OCI-LY7 (cell line): Measurements from ENCODE around the gene EPB41L4A. TPM values are rescaled to one million over a fixed set of nuclear protein-coding genes. Genes with fewer than 3 reads are reported as not detected.

ENCODE experiments used
- BruUV-seq: library from RNA; stranded (reverse); fragments of 400-500 nt; replicated peaks from 2 replicates; lab custom pipeline; 2021; lab: Mats Ljungman, UMichigan
- CTCF ChIA-PET: fragments of 300-600 bp; sonication (Branson Sonifier 250); formaldehyde crosslinking; loops from one replicate; lab custom pipeline; 2022; ENCODE audit warnings: antibody characterized with exemption; ENCODE audit not compliant: unreplicated experiment; lab: Charles Lee
- POLR2A ChIA-PET: fragments of 300-600 bp; sonication (Branson Sonifier 250); formaldehyde crosslinking; loops from one replicate; lab custom pipeline; 2022; ENCODE audit warnings: antibody characterized with exemption; lab: Charles Lee
- DNase-seq: peaks from one replicate; pipeline ENCODE4 v3.0.0-alpha.2; 2015; ENCODE audit warnings: low spot score
- H2AFZ ChIP-seq: fragments of 200-600 bp; sonication (generic), shearing (Covaris generic); 2 replicates; pipeline ENCODE4 v1.6.1; 2014; ENCODE audit warnings: mild to moderate bottlenecking, antibody characterized with exemption, low read length, moderate library complexity
- H3K27ac ChIP-seq: fragments of 200-600 bp; sonication (generic); 2 replicates; pipeline ENCODE4 v1.5.1; 2014; ENCODE audit warnings: mixed run types, low read depth, mild to moderate bottlenecking, moderate library complexity, low read length, inconsistent platforms; ENCODE audit not compliant: poor library complexity, severe bottlenecking
- H3K36me3 ChIP-seq: fragments of 200-600 bp; sonication (generic); 2 replicates; pipeline ENCODE4 v1.6.1; 2014; ENCODE audit warnings: mild to moderate bottlenecking, antibody characterized with exemption, low read length, moderate library complexity, mixed read lengths; ENCODE audit not compliant: insufficient read depth
- H3K4me1 ChIP-seq: fragments of 200-600 bp; sonication (generic); 2 replicates; pipeline ENCODE4 v1.5.1; 2014; ENCODE audit warnings: mild to moderate bottlenecking, low read length; ENCODE audit not compliant: insufficient read depth, poor library complexity, severe bottlenecking
- H3K4me2 ChIP-seq: fragments of 200-600 bp; sonication (generic); 2 replicates; pipeline ENCODE4 v1.6.1; 2014; ENCODE audit warnings: mild to moderate bottlenecking, low read length
- H3K4me3 ChIP-seq: fragments of 200-600 bp; sonication (generic); 2 replicates; pipeline ENCODE4 v1.5.1; 2014; ENCODE audit warnings: mild to moderate bottlenecking, low read depth, low read length; ENCODE audit not compliant: poor library complexity, severe bottlenecking
- H3K79me2 ChIP-seq: fragments of 200-600 bp; sonication (generic); 2 replicates; pipeline ENCODE4 v1.6.1; 2016; ENCODE audit warnings: low read depth, mild to moderate bottlenecking, low read length, moderate library complexity, mixed read lengths; ENCODE audit not compliant: insufficient read depth
- H3K9me2 ChIP-seq: fragments of 200-600 bp; sonication (generic); 2 replicates; pipeline ENCODE4 v1.6.1; 2016; ENCODE audit warnings: mild to moderate bottlenecking, low read length, mixed read lengths; ENCODE audit not compliant: insufficient read depth
- H3K9me3 ChIP-seq: fragments of 200-600 bp; sonication (generic); 2 replicates; pipeline ENCODE4 v1.6.1; 2014; ENCODE audit warnings: mild to moderate bottlenecking, mixed run types, low read length, mixed read lengths
- H4K20me1 ChIP-seq: fragments of 200-600 bp; sonication (generic); 2 replicates; pipeline ENCODE4 v1.6.1; 2014; ENCODE audit warnings: mild to moderate bottlenecking, antibody characterized with exemption, low read length, moderate library complexity, mixed read lengths; ENCODE audit not compliant: insufficient read depth
- CTCF ChIP-seq: fragments of 200-600 bp; sonication (generic); conservative IDR thresholded peaks from 2 replicates; pipeline ENCODE4 v1.5.1; 2014; ENCODE audit warnings: mild to moderate bottlenecking, antibody characterized with exemption, low read length, moderate library complexity, mixed read lengths
- EZH2phosphoT487 ChIP-seq: fragments of 200-600 bp; sonication (generic); IDR thresholded peaks from 2 replicates; pipeline ENCODE4 v1.6.1; 2018; ENCODE audit warnings: low read depth, borderline replicate concordance, mild to moderate bottlenecking, mixed run types, antibody characterized with exemption, low read length, moderate library complexity, mixed read lengths
- intact Hi-C: fragments of 100-400 bp; cut with micrococcal nuclease; formaldehyde crosslinking; loops from one replicate; pipeline ENCODE4 v1.10.0; 2022; ENCODE audit not compliant: unreplicated experiment
- total RNA-seq, 2 experiments: library from RNA; depleted of rRNA in 1 of 2; stranded (reverse); fragments of >200 nt in 1 of 2; shearing (Covaris generic) in 1 of 2; gene quantifications; 2 replicates each; pipeline ENCODE4 v1.2.3, GENCODE V29; 2014 to 2022

The EPB41L4A gene
- total RNA-seq, 2 experiments from 2014 or later, result 0.03 TPM; not detected in 1

GRCh38 chr5:112348915-112349314, 70.2 kb downstream of the EPB41L4A start:
- intact Hi-C loops, result no loop called here

GRCh38 chr5:112348387-112348786, 70.7 kb downstream of the EPB41L4A start:
- ChIA-PET POLR2A (no interaction called here), CTCF (no interaction called here)
- no peak overlapping the region for H3K27ac ChIP-seq
- intact Hi-C loops, result no loop called here
- no peaks in the 10 kb centered on the region for H4K20me1 ChIP-seq
- no peak overlapping the region for H3K4me3 ChIP-seq
- BruUV-seq, result no TSS peak
- H3K9me3 ChIP-seq, result no peaks in the 10 kb centered on the region
- no peaks in the 10 kb centered on the region for H3K9me2 ChIP-seq
- H3K4me2 ChIP-seq, result no peak overlapping the region
- H3K79me2 ChIP-seq, result no peaks in the 10 kb centered on the region
- H2AFZ ChIP-seq, result no peak overlapping the region
- TF ChIP-seq EZH2phosphoT487, result no peak
- TF ChIP-seq CTCF, result no peak
- DNase-seq, result no peak
- H3K4me1 ChIP-seq, result no peaks in the 10 kb centered on the region
- H3K36me3 ChIP-seq, result no peaks in the 10 kb centered on the region

More at GRCh38 chr5:112348915-112349314, 70.2 kb downstream of the EPB41L4A start:
- Histone ChIP-seq H3K36me3 (no peaks in the 10 kb centered on the region), H3K27ac (no peak overlapping the region), H3K4me3 (no peak overlapping the region), H3K4me2 (no peak overlapping the region), H3K9me2 (no peaks in the 10 kb centered on the region), H3K79me2 (no peaks in the 10 kb centered on the region), H4K20me1 (no peaks in the 10 kb centered on the region), H3K9me3 (no peaks in the 10 kb centered on the region), H3K4me1 (no peaks in the 10 kb centered on the region), H2AFZ (no peak overlapping the region)
- DNase-seq, result no peak
- BruUV-seq, result no TSS peak
- POLR2A ChIA-PET, result no interaction called here
- CTCF ChIA-PET, result no interaction called here
- TF ChIP-seq CTCF, result no peak
- no peak for TF ChIP-seq EZH2phosphoT487

DNA sequence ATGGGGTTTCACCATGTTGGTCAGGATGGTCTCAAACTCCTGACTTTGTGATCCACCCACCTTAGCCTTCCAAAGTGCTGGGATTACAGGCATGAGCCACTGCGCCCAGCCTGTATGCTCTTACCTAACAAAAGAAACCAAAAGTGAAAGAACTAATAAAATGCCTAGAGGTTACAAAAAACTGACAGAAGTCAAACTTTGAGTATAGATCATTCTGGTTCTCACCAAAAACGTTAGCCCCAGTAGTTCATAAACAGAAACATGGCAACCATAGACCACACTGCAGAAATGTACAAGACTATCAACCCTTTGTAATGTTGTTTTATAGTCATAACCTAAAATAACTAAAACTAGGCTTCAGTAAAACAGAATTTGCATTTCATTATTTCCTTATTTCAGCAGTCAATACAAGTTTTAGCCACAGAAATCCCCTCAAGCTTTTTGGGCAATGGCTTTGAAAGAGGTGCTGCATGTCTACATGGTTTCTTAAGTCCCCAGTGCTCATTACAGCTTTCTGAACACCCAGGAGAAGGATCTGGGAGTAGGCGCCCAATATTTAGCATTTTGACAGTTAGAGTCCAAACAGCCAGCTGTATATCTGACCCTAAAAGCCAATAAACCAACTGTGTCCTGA, 72.5 kb downstream of the EPB41L4A start:
- H3K27ac ChIP-seq, result no peak overlapping the region

More for the DNA sequence above, 72.5 kb downstream of the EPB41L4A start:
- no peaks in the 10 kb centered on the region for H3K4me1 ChIP-seq
- intact Hi-C loops, result no loop called here
- CTCF ChIA-PET, result no interaction called here
- H3K36me3 ChIP-seq, result no peaks in the 10 kb centered on the region
- H3K9me2 ChIP-seq, result no peaks in the 10 kb centered on the region
- DNase-seq, result no peak
- H3K79me2 ChIP-seq, result no peaks in the 10 kb centered on the region
- no peak overlapping the region for H3K4me3 ChIP-seq
- no peak overlapping the region for H3K4me2 ChIP-seq
- POLR2A ChIA-PET, result no interaction called here
- no peak overlapping the region for H2AFZ ChIP-seq
- no TSS peak for BruUV-seq
- no peak for TF ChIP-seq CTCF
- TF ChIP-seq EZH2phosphoT487, result no peak
- H4K20me1 ChIP-seq, result no peaks in the 10 kb centered on the region
- no peaks in the 10 kb centered on the region for H3K9me3 ChIP-seq
